Stimulated activated CD4-positive, alpha-beta T cell treated with anti-CD3 and anti-CD28 coated beads, Interleukin-1b, Interleukin-23, amount 100 ng/mL, for 1 hour (primary cell): ENCODE results near the gene RPL19.

ENCODE experiments used
- DNase-seq, 2 donors: peaks; one replicate each; pipeline ENCODE4 v3.0.0-alpha.2; 2020; ENCODE audit warnings: low read depth in 2 of 2

The RPL19 gene

GRCh38 chr17:39223907-39224777 lies 24.1 kb downstream of the RPL19 start:
- DNase-seq, result no peak

GRCh38 chr17:39224778-39225307 lies 24.8 kb downstream of the RPL19 start:
- no peak for DNase-seq

GRCh38 chr17:39225308-39225958 lies 25.4 kb downstream of the RPL19 start, which contains the start of gene STAC2:
TSS of gene STAC2 (minus strand) at chr17:39225945. CDS start at chr17:39225502, 443 bp downstream.
- DNase-seq, result no peak

GRCh38 chr17:39225959-39226683 lies 26.0 kb downstream of the RPL19 start:
- DNase-seq, result no peak

GRCh38 chr17:39227364-39227919 lies 27.4 kb downstream of the RPL19 start:
- DNase-seq, result no peak

- DNase-seq, result no peak
Observed at GRCh38 chr17:39229274-39229913, 29.3 kb downstream of the RPL19 start.

- no peak for DNase-seq
Observed at GRCh38 chr17:39230361-39230760, 30.3 kb downstream of the RPL19 start.

GRCh38 chr17:39231091-39231561 lies 31.0 kb downstream of the RPL19 start:
- DNase-seq, result no peak

- DNase-seq, result peak in 1 of 2 donors; percentile 36
Observed at GRCh38 chr17:39231591-39232551, 31.8 kb downstream of the RPL19 start.

- DNase-seq, result no peak
Observed at GRCh38 chr17:39235555-39236449, 35.7 kb downstream of the RPL19 start.

- no peak for DNase-seq
Observed at GRCh38 chr17:39236450-39236927, 36.4 kb downstream of the RPL19 start.

GRCh38 chr17:39236981-39237441 lies 36.9 kb downstream of the RPL19 start:
- no peak for DNase-seq

GRCh38 chr17:39237586-39237985 lies 37.5 kb downstream of the RPL19 start:
- no peak for DNase-seq

- peak; percentile 26 to 53 for DNase-seq
Observed at GRCh38 chr17:39238311-39238972, 38.4 kb downstream of the RPL19 start.

GRCh38 chr17:39239640-39240314 lies 39.7 kb downstream of the RPL19 start:
- peak; percentile 24 to 50 for DNase-seq

- no peak for DNase-seq
Observed at GRCh38 chr17:39240631-39241030, 40.5 kb downstream of the RPL19 start.

GRCh38 chr17:39243155-39243554 lies 43.1 kb downstream of the RPL19 start:
- no peak for DNase-seq
